ENCODE data around the gene YPEL2.

GRCh38 chr17:59366040-59366757 is 34.7 kb downstream of the YPEL2 start:
- TF ChIP-seq RAD21 (IDR thresholded peaks at IDR 0.05; ENCODE audit: low read depth) (no peak), CTCF (IDR thresholded peaks at IDR 0.05 in 2 of 3, conservative IDR thresholded peaks at IDR 0.05 in 1 of 3; ENCODE audit: borderline replicate concordance in 1 of 3, insufficient read depth in 1 of 3, low read depth in 2 of 3, low read length in 2 of 3) (no peak), YY1 (IDR thresholded peaks at IDR 0.05; ENCODE audit: extremely low read depth, insufficient replicate concordance, low read depth, low read length) (no peak), REST (IDR thresholded peaks at IDR 0.05; ENCODE audit: low read depth) (no peak), POLR2AphosphoS5 (IDR thresholded peaks at IDR 0.05; ENCODE audit: low read depth, low read length) (no peak)

Data from HCT116 (cell line).